ENCODE results near the gene MRPL53.

The MRPL53 gene

GRCh38 chr2:74472086-74472944 lies at the start of gene MRPL53:
MRPL53 (minus strand) TSS chr2:74472680; CDS start chr2:74472660, 20 bp downstream.
- DNase-seq, result peak; percentile 82

- no peak for DNase-seq
These were observed 44.2 kb upstream of the MRPL53 start for GRCh38 chr2:74516650-74517049.

GRCh38 chr2:74515981-74516633 lies 43.6 kb upstream of the MRPL53 start:
- no peak for DNase-seq

- DNase-seq, result no peak
These were observed 42.9 kb upstream of the MRPL53 start for GRCh38 chr2:74515271-74515980.

GRCh38 chr2:74514368-74515270 lies 42.1 kb upstream of the MRPL53 start, which contains the start of gene TLX2:
TLX2 (plus strand) TSS chr2:74514450; CDS start chr2:74514807, 357 bp downstream.
- DNase-seq, result no peak

GRCh38 chr2:74513605-74514367 lies 41.3 kb upstream of the MRPL53 start:
- no peak for DNase-seq

- no peak for DNase-seq
These were observed 40.5 kb upstream of the MRPL53 start for GRCh38 chr2:74512744-74513604.

- no peak for DNase-seq
These were observed 38.9 kb upstream of the MRPL53 start for GRCh38 chr2:74511104-74511989.

- no peak for DNase-seq
These were observed 37.8 kb upstream of the MRPL53 start for GRCh38 chr2:74510272-74510671.

- DNase-seq, result peak; percentile 48
These were observed 35.5 kb upstream of the MRPL53 start for GRCh38 chr2:74507926-74508520.

GRCh38 chr2:74507145-74507925 lies 34.9 kb upstream of the MRPL53 start, which contains the start of gene PCGF1:
PCGF1 (minus strand) TSS chr2:74507695; CDS start chr2:74507668, 27 bp downstream.
- DNase-seq, result peak; percentile 98

GRCh38 chr2:74505448-74506246 lies 33.2 kb upstream of the MRPL53 start:
- DNase-seq, result no peak

- no peak for DNase-seq
These were observed 32.1 kb upstream of the MRPL53 start for GRCh38 chr2:74504591-74504990.

GRCh38 chr2:74503506-74504475 lies 31.3 kb upstream of the MRPL53 start:
- DNase-seq, result no peak

GRCh38 chr2:74502720-74503505 lies 30.4 kb upstream of the MRPL53 start:
- DNase-seq, result no peak

All from NCI-H1694 treated with DMSO at 0.1 percent for 48 hours (cell line).